Hindlimb muscle (tissue), 1 donor: ENCODE results near the gene TMEM97. TPM values are rescaled to one million over a fixed set of nuclear protein-coding genes. Genes with fewer than 3 reads are reported as not detected.

ENCODE experiments used
- DNase-seq: peaks from one replicate; pipeline ENCODE4 v3.0.0-alpha.2; 2013
- polyA plus RNA-seq: library from polyadenylated mRNA; unstranded; fragments of 120-200 nt; gene quantifications from one replicate; pipeline ENCODE4 v1.2.1, GENCODE V29; 2013; ENCODE audit not compliant: insufficient read length

The TMEM97 gene
- polyA plus RNA-seq, 1 donor: 16.1 TPM

DNA sequence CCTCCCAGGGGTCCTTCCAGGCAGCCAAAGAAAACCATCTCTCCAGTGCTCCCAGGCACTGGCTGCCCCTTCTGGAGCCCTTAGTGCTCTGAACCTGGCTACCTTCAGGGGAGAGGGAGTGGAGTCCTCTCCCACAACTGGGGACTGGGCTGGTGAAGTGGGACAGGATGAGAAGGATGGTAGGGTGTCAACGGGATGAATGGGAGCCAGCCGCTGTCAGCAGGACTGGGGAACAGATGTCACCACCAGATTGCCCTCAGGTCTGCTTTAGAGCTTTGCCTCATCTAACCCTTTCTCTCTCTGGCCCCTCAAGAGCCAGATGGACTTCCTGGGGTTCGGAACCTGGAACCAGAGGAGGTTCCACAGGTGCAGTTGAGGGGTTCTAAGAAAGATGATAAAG, 46.5 kb downstream of the TMEM97 start:
- no peak for DNase-seq

DNA sequence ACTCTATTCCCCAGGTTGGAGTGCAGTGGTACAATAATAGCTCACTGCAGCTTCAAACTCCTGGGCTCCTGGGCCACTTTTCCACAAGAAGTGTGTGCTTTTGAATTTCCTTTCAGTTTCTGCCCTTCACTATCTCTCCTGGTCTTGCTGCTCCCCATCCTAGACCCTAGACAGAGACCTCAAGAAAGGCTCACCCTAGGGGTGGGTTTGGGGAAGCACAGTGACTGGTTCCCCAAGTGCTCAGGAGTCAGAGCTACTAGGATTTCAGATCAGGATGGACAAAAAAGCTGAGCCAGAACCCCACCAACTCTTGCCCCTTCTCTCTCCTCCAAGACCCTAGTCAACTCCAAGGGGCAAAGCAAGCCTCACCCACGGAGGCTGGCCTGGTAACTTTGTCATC, 47.6 kb downstream of the TMEM97 start:
- DNase-seq: no peak

- no peak for DNase-seq
Measured at GRCh38 chr17:28367641-28368305, 48.8 kb downstream of the TMEM97 start.

GRCh38 chr17:28368306-28368831, 49.4 kb downstream of the TMEM97 start:
- DNase-seq: no peak

DNA sequence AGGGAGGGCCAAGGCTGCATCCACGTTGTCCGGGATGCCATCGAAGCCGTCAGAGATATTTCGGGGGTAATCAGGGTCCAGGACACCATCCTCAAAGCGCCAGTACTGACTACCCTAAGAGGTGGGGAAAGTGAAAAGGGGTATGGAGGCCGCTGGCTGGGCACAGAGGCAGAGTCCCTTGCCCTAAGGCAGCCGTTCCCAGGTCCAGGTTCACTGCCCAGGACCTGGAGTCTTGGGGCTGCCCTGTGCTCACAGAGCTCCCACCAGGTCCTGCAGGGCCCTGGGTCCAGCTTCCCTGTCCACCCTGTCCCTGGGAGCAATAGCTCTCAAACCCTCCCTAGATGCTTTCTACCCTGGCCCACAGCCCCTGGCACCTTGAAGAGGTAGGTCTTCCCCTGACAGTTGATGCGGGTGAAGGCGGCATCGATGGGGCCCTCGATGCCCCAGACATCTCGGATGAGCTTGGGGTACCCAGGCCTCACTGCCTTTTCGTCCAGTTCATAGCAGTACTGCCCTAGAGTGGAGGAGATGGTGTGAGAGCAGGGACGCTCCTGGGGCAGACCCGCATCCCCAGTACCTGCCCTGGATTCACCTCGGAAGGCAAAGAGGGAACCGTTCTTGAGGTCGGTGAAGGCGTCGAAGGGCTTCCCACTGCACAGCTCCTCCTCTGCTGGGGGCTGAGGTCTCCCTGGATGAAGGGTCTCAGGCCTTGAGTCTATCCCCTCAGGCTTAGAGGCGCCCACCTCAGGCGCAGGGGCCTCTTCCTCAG, 50.1 kb downstream of the TMEM97 start:
- DNase-seq: no peak

DNA sequence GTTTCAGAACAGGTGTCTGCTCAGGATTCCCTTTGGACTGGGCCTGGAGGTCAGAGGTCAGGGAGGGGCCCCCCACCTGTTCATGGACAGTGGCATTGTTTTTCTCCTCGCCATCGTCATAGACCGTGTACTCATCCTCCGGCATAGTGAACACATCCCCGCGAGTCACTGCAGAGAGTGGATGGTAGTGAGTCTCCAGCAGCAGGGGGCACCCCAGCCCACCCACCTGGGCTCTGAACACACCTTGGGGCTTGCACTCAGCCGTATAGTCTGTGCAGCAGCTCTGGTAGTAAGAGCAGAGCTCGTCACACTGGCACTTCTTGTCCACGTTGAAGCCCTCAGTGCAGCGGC, 50.7 kb downstream of the TMEM97 start:
- no peak for DNase-seq

DNA sequence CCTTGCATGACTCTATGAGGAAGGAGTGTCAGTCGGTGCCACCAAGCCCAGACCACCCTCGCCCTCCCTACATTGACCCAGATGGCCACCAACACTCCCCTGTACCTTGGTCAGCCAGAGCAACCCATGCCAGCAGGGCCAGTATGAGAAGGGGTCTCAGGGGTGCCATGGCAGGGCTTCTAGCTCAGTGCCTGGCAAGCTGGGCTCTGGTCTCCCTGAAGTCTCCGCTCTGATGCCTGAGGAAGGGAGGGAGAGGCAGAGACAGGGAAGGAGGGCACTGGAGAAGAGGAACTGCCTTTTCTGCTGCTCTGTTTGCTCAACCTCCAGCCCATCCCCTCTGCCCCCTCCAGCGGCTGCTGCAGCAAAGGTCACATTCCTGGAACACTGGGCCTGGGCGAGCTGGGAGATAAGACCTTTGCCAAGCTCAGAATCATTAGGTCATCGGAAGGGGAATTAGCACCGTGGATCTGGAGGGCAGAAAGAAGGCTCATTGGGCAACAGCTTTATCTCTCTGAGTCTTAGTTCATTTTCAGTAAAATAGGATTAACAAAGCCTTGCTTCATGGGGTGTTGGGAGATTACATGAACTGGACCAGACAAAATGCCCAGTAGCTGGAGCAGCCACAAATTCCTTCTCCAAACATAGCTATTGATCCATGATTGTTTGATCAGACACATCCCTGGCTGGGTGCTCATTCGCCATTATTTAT, 51.2 kb downstream of the TMEM97 start, which contains the start of gene VTN:
Gene VTN, minus strand, starts transcription at position 273 of the 709 bp plus-strand sequence. Its CDS starts 104 bp downstream, at position 169.
- no peak for DNase-seq

DNA sequence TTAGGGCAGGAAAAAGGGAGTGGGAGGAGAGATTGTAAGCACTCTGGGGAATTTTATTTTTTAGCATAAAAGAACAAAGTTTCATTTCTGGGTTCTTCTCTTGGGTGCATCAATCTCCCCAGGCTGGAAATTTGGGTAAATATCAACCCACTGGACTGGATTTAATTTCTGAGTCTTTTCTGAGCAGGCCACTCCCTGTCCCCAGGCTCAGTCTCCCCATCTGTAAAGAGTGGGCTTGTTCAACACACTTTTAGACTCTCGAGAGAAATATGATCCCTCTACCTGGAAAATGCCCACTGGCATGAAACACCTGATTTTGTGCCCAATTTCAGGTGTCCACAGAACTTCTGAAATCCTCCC, 51.7 kb downstream of the TMEM97 start:
- DNase-seq: no peak

DNA sequence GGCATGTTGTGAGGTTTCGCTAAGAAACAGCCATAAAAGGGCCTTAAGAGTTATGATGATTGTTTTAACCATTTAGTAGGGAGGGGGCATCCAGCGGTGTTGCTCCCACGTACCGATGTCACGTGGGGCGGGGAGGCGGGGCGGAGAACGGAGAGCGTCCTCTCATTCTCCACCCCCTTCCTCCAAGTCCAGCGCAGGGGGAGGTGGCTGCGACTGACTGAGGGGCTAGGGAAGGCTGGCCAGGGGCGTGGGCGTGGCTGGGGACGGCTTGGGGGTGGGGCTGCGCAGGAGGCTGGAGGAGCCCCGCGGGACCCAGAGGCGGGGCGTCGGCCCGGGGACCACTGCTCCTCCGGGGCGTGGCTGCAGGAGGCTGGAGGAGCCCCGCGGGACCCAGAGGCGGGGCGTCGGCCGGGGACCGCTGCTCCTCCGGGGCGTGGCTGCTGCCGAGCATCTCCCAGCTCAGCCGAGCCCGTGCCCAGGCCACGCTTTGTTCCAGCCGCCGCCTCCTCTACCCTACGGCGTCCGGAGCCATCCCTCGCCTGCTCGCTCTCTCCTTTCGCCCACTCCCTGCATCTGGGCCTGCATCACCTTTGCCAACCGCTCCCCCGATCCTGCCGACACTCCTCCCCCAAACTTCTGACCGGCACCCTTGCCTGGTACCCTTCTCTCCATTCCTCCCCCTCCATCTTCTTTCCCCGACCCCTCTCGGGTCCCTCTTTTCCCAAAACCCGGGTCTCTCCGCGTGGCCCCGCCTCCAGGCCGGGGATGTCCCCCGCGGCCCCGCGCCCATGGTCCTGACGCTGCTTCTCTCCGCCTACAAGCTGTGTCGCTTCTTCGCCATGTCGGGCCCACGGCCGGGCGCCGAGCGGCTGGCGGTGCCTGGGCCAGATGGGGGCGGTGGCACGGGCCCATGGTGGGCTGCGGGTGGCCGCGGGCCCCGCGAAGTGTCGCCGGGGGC, 52.5 kb downstream of the TMEM97 start, which contains the start of gene SARM1:
Gene SARM1, plus strand, starts transcription at position 450 of the 958 bp plus-strand sequence. Its CDS starts 339 bp downstream, at position 789.
- DNase-seq: peak; percentile 66

DNA sequence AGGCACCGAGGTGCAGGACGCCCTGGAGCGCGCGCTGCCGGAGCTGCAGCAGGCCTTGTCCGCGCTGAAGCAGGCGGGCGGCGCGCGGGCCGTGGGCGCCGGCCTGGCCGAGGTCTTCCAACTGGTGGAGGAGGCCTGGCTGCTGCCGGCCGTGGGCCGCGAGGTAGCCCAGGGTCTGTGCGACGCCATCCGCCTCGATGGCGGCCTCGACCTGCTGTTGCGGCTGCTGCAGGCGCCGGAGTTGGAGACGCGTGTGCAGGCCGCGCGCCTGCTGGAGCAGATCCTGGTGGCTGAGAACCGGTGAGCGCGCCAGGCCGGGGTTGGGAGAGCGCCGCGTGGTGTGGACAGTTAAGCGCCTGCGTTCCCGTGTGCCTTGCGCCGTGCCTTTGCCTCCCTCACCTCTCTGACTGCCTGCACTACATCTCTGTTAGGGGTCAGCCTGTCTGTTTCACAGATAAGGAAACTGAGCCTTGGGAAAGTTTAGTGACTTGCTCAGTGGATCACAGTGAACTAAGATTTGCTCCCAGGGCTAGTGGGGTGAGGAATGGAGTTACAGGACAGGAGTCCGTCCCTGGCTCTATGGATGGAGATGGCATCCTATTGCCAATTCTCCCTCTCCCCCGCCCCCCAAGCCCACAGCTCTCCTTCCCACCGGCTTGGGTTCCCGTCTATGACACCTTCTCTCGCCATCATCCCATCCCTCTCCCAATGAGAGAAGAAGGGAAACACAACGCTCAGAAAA, 53.4 kb downstream of the TMEM97 start:
- peak; percentile 41 for DNase-seq

GRCh38 chr17:28372945-28373274, 53.9 kb downstream of the TMEM97 start:
- DNase-seq: no peak

Other genes with a start within 250 kb of the TMEM97 start
- gene IFT20, start 16.3 kb downstream of the TMEM97 start, polyA plus RNA-seq: 27.1 TPM
- 33.4 TPM for gene TNFAIP1, start 16.6 kb downstream of the TMEM97 start, polyA plus RNA-seq
- 60.7 TPM for gene POLDIP2, start 38.3 kb downstream of the TMEM97 start, polyA plus RNA-seq
- gene SEBOX, start 46.0 kb downstream of the TMEM97 start, polyA plus RNA-seq: not detected
- 1.2 TPM for gene VTN, start 51.1 kb downstream of the TMEM97 start, polyA plus RNA-seq
- gene SARM1, start 52.5 kb downstream of the TMEM97 start, polyA plus RNA-seq: 6.4 TPM
- gene SLC46A1, start 87.0 kb downstream of the TMEM97 start, polyA plus RNA-seq: 8.4 TPM
- not detected for gene SLC13A2, start 154.4 kb downstream of the TMEM97 start, polyA plus RNA-seq
- gene FOXN1, start 187.1 kb downstream of the TMEM97 start, polyA plus RNA-seq: 0.12 TPM
- 15.5 TPM for gene UNC119, start 233.4 kb downstream of the TMEM97 start, polyA plus RNA-seq